ELF-1 (cell line): ENCODE data around the gene HEXIM1.
A peak's percentile ranks its signal among the peaks of the same experiment; 100 is the strongest.

ENCODE experiments used
- DNase-seq: peaks from one replicate; pipeline ENCODE4 v3.0.0-alpha.2; 2016; ENCODE audit warnings: low read depth, low spot score

Gene HEXIM1

DNA sequence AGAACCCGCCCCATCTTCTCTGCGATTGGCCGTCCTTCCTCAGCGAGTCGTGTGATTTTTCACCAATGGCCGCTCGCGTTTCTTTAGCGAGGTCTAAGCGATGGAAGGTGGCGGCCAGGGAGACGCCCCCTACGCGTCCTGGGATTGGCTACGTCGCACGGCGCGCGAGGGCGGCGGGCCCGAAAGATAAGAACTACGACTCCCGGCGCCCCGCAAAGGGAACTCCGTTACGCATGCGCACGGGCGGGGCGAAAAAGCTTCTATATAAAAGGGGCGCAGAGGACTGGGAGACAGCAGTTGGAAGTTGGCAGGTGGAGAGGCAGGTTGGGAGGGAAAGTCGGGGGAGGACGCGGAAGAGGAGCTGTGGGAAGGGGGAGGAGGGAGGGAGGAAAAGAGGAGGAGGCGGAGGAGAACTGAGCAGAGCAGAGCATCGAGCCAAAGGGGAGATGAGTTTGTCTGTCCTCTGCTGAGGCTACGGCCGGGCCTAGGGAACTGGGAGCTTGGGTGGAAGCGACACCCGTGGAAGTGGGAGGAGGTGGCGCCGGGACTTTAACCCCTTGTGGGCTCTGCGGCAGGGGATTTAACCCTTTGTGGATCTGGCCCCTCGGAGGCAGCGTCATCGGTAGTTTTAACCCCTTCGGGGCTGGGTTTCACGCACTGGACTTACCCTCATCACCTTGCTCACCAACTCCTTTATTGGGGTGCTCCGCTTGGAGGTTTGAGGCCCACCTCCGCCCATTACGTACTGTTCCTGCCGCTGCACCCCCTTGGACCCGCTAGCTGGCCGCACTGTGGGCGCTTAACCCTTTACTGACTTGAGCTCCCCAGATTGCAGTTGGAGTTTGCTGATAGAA lies at the start of gene HEXIM1:
TSS of gene HEXIM1 (plus strand) at position 293 of the 854 bp plus-strand sequence. CDS start 716 bp downstream, outside the sequence.
- DNase-seq, result peak; percentile 100

DNA sequence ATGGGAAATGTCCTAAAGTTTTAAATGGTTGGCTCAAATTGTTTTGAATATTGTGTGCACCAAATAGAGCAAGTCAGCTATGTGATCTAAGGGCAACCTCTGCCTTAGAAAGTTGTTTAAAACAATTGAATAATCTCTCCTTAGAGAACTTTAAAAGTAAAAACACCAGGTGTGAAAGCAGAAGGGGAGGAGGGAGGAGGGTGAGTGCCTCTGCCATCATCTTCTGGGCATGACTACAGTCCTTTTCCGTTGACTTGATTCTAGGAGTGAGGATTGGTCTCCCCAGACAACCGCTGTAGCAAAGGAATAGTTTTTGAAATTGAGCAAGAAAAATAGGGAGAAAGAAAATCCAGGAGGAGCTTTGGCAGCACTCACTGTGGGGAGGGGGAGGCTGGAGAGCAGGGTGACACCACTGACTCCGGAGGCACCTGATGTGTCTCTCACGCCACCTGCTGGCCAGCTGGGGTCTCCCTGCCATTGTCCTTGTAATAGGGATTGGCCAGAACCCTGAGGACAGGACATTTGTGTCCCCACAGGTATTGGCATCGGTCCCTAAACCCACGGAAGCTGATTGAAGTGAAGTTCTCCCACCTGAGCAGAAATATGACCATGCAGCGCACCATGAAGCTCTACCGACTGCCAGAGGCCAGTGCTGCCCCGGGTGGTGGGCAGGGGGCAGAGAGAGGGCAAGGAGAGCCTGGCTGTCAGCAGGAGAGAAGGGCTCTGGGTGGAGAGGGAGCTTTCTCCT lies 49.2 kb upstream of the HEXIM1 start:
- DNase-seq, result peak; percentile 86

DNA sequence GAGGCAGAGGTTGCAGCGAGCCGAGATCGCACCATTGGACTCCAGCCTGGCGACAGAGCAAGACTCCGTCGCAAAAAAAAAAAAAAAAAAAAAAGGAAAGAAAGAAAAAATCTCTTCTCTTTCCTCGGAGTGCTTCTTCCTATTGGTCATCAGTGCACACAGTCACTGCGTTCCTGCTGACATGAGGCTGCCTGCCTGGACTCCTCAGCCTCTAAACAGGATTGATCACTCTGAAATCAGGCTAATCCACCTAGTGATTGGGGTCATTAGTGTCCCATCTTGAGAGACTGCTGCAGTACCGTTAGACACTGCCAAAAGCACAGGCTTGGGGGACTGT lies 46.8 kb upstream of the HEXIM1 start:
- no peak for DNase-seq

GRCh38 chr17:45101883-45102811 lies 46.1 kb upstream of the HEXIM1 start:
- peak; percentile 91 for DNase-seq

GRCh38 chr17:45102856-45103255 lies 45.4 kb upstream of the HEXIM1 start:
- DNase-seq, result no peak

DNA sequence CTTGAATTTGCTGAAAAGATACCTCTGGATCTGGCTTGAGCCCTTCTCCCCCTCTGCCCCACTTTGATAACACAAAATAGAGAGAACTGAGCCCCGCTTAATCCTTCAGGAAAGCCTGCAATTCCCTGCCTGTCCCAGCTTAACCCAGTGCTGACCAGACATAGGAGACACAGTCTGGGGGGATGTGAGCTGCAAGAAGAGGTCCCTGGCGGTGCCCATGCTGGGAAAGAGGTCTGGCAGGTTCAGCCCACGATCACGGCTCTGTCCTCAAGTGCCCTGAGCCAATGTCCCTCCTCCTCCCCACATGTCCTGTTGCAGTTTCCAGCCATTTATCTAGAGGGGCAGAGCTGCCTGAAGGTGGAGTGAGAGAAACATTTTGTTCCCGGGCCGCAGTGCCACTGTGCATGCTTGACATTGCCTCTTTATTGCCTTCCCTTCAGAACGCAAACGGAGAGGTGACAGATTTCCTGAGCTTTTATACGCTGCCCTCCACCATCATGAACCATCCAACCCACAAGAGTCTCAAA lies 44.9 kb upstream of the HEXIM1 start:
- no peak for DNase-seq

- DNase-seq, result no peak
Observed at GRCh38 chr17:45104029-45104428, 44.2 kb upstream of the HEXIM1 start.

- DNase-seq, result no peak
Observed at GRCh38 chr17:45104497-45104896, 43.8 kb upstream of the HEXIM1 start.

- no peak for DNase-seq
Observed at GRCh38 chr17:45104907-45105624, 43.2 kb upstream of the HEXIM1 start.

GRCh38 chr17:45106096-45106495 lies 42.2 kb upstream of the HEXIM1 start:
- no peak for DNase-seq

DNA sequence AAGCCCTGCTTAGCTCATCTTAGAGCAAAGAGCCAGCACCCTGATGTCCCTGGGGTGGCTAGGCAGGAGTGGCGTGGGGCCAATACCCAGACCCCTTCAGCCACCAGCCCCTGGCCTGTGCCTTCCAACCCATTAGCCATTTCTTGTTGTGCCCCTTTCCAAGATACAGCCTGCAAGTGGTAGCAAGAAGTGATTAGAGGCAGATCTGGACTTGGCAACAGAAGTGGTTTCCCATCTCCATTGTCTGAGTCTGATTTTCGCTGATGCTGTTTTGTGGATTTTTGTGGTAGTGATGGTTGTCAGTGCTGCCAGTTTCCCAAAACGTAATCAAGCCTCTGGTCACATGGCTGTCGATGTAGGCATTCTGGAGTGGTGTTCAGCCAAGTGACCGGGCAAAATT lies 41.7 kb upstream of the HEXIM1 start:
- no peak for DNase-seq

- DNase-seq, result peak; percentile 74
Observed at GRCh38 chr17:45107293-45108010, 40.8 kb upstream of the HEXIM1 start.

- no peak for DNase-seq
Observed at GRCh38 chr17:45108051-45108450, 40.2 kb upstream of the HEXIM1 start.

GRCh38 chr17:45108595-45109521 lies 39.4 kb upstream of the HEXIM1 start:
- no peak for DNase-seq

DNA sequence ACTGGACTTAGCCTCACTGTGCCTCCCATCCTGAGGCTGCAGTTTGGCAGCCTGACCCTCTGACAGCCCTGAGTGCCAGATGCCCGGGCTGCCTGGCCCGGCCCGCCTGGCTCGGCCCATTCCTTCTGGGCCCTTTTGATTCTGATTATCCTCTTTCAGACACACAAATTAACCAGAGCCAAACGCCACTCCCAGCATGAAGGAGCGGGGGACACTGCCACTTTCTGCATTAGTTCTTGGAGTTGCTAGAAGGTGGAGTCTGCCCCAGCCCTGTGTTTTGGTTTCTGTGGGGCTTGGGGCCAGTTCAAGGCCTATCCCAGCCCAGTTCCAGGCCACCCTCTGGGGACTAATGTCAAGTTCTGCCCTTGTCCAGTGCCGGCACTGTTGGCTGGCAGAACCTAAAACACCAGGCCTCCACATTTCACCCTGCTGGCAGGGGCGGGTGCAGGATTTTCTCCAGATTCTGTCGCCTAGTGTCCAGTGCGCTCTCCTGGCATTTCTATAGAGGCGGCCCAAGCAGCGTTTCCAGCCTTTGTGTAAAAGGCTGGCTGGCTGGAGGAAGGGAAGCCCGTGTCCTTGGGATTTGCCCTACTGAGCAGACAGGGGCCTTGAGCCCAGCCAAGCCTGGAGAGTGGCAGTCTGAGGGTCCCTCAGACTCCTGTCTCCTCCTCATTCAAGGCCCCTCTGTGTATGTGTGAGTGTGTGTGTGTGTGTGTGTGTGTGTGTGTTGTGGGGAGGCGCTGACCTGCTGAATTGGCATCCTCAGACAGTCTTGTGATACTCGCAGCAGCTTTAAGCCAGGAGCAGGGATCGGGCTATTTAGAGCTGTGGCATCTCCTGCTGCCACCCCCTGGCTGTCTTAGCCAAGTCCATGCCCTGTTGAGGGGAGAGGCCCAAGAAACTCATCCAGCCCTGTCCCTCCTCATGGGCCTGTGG lies 37.3 kb upstream of the HEXIM1 start:
- no peak for DNase-seq

- DNase-seq, result no peak
Observed at GRCh38 chr17:45111850-45112249, 36.4 kb upstream of the HEXIM1 start.

- DNase-seq, result no peak
Observed at GRCh38 chr17:45112559-45113423, 35.5 kb upstream of the HEXIM1 start.
